ENCODE measurements around the gene RPS6KA2.

Gene RPS6KA2

DNA sequence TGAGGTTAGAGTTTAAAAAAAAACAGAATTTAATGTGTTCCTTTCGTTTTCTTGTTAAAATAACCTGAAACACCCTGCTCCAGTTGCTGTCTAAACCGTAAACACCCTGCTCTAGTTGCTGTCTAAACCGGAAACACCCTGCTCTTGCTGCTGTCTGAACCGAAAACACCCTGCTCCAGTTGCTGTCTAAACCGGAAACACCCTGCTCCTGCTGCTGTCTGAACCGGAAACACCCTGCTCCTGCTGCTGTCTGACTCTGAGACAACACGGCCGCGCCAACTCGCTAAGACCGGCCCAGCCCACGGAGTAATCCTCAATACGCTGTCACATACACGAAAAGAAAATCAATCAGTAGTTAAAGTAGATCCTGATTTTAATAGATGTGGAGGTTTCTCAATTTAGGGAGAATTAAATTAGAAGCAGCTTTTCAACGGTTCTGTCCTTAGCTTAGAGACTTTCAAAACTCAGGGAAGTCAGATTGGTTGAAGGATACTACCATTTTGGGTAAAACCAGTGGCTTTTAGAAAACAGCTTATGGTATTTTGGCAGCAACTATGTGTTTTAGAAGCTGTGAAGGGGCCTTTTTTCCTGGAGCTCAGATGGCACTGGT, 138.9 kb downstream of the RPS6KA2 start:
- peak; percentile 65 for DNase-seq (ENCODE audit: low read depth)

GRCh38 chr6:166487148-166487547, 139.9 kb downstream of the RPS6KA2 start:
- no peak for DNase-seq (ENCODE audit: low read depth)

GRCh38 chr6:166486536-166486880, 140.5 kb downstream of the RPS6KA2 start:
- no peak for DNase-seq (ENCODE audit: low read depth)

GRCh38 chr6:166485651-166486535, 141.2 kb downstream of the RPS6KA2 start:
- no peak for DNase-seq (ENCODE audit: low read depth)

DNA sequence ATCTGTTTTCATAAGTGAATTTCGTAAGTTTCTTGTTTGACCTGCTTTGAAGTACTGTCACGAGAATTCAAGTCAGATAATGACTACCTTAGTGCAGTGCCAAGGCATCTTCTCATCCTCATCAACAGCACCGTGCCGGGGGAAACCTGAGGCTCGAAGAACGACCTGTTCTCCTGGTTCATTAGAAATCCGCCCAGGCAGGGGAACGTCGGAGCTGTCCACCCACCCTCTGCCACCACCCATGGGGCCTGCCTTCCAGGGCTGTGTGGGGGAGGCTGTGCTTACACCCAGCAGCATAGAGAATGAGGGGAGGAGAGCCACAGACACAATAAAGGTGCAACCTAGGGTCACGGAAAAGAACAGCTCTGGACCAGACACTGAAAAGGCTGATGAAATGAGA, 142.2 kb downstream of the RPS6KA2 start:
- no peak for DNase-seq (ENCODE audit: low read depth)

GRCh38 chr6:166483573-166484250, 143.3 kb downstream of the RPS6KA2 start:
- no peak for DNase-seq (ENCODE audit: low read depth)

- no peak for DNase-seq (ENCODE audit: low read depth)
Measured at GRCh38 chr6:166483026-166483425, 144.0 kb downstream of the RPS6KA2 start.

GRCh38 chr6:166478782-166479592, 148.1 kb downstream of the RPS6KA2 start:
- DNase-seq (ENCODE audit: low read depth) = no peak

DNA sequence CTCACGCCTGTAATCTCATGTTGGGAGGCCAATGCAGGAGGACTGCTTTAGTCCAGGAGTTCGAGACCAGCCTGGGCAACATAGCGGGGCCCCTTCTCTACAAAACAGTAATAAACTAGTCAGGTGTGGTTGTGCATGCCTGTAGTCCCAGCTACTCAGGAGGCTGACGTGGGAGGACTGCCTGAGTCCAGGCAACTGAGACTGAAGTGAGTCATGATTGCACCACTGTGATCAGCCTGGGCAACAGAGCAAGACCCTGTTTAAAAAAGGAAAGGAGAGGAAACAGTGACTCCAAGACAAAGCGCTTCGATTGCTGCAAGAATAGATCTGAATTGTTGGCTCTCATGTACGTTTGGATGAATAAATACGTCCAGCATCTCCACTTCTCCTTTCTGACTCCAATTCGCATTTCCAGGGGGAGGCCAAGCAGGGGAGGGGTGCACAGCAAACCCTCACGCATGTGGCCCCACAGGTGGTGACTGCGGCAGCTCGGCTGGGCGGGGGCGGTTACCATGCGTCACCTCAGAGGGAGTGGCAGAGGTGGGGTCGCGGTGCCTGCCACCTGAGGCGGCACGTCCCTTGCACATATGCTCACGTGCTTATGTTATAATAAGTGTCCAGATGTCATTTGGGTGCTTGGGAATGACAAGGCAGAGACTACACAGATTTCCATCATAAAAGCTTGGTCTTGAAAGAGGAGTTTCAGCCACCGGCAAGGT, 149.2 kb downstream of the RPS6KA2 start:
- no peak for DNase-seq (ENCODE audit: low read depth)

GRCh38 chr6:166476634-166477215, 150.3 kb downstream of the RPS6KA2 start:
- no peak for DNase-seq (ENCODE audit: low read depth)

GRCh38 chr6:166476061-166476591, 150.9 kb downstream of the RPS6KA2 start:
- no peak for DNase-seq (ENCODE audit: low read depth)

GRCh38 chr6:166474721-166475565, 152.1 kb downstream of the RPS6KA2 start:
- DNase-seq (ENCODE audit: low read depth) = no peak

DNA sequence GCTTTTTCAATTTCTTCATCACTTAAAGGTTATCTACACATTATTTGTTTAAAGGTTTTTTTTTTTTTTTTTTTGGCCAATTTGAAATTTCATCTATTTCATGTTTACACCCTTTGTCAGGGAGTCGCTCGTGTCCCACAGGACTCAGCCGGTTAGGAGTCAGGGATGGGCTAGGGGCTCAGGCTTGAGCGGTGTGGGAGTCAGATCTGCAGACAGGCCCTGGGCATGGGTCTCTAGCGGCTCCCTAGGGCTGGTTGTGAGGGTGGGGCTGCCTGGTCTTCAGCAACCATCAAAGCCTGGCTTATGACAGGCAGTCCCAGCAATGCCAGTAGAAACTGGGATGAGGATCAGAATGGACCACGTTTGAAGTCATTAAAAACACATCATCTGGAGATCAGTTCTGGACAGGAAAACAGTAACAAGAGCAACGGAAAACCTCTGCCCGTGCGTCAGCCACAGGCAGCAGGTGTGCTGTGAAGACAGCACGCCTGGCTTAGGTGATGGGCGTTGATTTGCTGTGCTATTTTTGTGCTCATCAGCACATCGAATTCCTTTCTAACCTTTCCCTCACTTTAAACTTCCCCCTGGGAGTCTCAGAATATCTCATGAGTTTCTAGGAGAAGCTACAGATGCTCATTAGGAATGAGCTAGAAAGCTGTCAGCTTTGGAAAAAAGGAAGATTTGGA, 153.0 kb downstream of the RPS6KA2 start:
- no peak for DNase-seq (ENCODE audit: low read depth)

DNA sequence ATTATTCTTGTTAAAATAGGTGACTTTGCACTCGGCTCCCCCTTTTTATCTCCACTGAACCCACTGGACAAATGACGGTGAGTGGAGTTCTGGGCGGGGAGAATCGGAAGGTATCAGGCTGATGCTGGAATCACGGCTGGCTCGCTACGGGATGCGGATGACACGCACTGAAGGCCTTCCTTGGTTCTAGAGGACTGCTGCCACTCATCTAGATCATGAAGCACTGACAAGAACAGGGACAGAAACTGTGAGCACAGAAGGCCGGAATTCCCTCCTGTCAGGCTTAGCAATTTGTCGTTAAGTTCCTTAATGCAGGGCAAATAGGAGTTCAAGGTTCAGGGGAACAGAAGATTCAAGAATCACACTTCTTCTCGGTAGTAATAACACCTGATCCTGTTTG, 154.4 kb downstream of the RPS6KA2 start:
- DNase-seq (ENCODE audit: low read depth) = no peak

DNA sequence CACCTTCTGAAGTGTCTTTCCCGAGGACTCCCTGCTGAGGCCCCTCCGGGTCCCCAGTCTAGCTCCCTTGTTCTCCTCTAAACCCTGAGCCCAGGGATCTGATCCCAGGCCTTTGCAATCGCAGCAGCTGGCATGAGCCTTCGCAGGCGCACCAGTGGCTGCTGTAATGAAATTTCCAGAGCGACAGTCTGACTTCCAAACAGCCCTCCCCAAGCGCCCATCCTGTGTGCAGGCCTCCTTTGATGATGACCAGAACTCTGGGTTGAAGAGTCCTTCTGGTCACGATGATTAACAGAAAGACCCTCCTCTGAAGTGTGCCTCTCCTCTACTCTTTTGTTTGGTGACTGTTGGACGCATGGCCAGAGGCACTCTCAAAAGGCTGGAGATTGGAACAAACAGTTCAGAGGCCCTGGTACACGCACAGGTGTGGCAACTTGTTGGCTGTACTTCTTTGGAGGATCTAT, 155.2 kb downstream of the RPS6KA2 start:
- no peak for DNase-seq (ENCODE audit: low read depth)

DNA sequence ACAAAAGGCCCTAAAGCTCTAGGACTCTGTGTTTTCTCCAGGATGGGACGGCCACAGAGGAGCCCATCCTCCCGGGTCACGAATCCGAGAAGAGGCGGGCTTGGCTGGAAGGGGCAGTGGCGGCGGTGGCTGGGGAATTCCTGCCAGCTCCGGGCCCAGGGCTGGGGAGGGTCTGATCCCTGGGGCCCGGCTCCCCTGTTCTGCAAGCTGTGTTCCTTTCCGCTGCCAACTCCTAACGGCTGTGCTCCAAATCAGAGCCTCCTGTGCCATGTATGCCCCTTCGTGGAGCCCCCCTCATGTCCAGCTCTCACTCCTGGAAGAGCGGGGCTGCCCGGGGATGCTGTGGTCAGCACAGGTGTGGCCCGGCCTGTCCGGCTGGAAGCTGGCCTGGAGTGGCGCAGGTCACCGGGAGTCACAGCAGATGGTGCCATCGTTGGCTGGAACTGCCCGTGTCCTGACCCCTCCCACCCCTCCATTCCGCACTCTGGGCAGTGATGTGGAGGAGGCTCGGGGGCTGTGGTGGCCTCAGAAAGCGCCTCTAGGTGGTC, 156.1 kb downstream of the RPS6KA2 start:
- no peak for DNase-seq (ENCODE audit: low read depth)

DNA sequence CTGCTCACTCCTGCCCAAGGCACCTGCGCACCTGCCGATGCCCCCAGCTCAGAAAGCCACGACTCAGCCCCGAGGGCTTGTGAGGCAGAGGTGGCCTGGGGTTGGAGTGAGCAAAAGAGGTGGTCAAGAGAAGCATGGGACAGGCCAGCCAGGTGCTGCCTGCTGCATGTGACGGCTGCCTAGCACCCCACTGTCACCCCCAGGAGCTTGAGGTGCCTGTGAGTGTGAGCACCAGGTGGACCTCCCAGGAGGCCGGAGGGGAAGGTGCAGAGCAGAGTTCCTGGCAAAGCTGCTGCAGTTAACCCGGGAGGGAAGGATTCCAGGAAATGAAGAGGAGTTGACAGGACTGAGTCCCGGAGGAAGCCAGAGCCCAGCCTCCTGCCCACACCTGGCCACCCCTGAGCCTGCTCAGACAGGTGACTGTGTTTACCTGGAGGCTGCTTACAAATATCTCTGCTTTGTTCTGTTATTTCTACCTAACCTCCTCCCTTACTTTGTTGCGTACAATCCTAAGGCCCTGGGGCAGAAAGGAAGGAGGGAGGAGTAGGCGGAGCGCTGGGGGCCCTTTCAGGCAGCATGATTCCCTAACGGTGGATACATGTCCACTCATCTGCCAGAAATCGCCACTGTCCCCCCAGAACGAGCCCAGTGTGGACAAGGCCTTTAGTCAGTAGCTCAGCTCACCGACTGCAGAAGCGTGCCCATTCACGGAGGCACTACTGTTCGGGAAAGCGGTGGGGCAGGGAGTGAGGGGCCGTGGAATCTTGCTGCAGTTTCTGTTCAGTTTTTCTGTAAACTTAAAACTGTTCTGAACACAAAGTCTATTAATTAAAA, 156.8 kb downstream of the RPS6KA2 start:
- DNase-seq (ENCODE audit: low read depth) = no peak

DNA sequence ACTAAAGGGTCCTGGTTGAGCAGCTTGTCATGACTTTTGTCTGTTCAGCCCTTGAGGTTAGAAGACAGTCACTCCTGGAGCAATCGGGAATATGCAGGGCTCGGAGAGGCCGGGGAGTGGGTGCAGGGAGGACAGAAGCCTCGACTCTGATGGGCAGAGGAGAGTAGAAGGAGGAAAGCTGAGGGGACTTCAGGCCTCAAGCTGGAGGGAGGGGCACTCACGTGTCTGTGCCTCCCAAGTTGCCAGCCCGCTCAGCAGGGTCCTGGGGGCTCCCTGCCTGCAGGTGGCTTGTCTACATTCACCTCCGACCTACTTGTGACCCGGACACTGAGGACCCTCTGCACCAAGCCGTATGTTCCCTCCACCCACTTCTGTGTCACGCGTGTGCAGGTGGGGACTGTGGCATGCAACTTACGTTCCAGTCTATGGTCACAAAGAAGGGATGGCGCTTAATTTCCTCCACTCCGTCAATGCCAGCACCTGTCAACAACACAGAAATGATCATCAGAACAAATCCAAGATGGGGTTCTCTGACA, 157.6 kb downstream of the RPS6KA2 start:
- DNase-seq (ENCODE audit: low read depth) = no peak
